ENCODE data around the gene TAF4B. TPM values are rescaled to one million over a fixed set of nuclear protein-coding genes. Genes with fewer than 3 reads are reported as not detected.

Gene TAF4B
- total and polyA plus RNA-seq, 2 of the 8 experiments (the other 6 are each of a cell fraction or from before 2014, with no cell fraction given), result 9.3 to 19.8 TPM

- Histone ChIP-seq H4K8ac (ENCODE audit: extremely low read depth, insufficient read depth, low read length) (no peak overlapping the region), H3K9ac (replicated peaks in 1 of 4; ENCODE audit: extremely low read depth in 1 of 4, low read depth in 3 of 4, low read length in 3 of 4) (no peak overlapping the region), H2AK5ac (ENCODE audit: low read depth, low read length) (no peak overlapping the region), H3K23ac (ENCODE audit: insufficient read length) (no peak overlapping the region), H4K91ac (replicated peaks; ENCODE audit: insufficient read length, low read length) (no peak overlapping the region), H3K4me1 (replicated peaks in 1 of 4; ENCODE audit: control insufficient read depth in 3 of 4, insufficient read depth in 4 of 4, low read length in 3 of 4) (peaks cover 0 to 3% (median 0%) of the 10 kb centered on the region in 4 experiments; a peak in 2 of 7 replicates), H3K9me3 (ENCODE audit: insufficient read depth in 2 of 2, low read depth in 1 of 2, low read length in 1 of 2) (no peaks in the 10 kb centered on the region; a peak in 1 of 4 replicates), H4K20me1 (replicated peaks in 1 of 2; ENCODE audit: control insufficient read depth in 1 of 2, insufficient read depth in 2 of 2, low read length in 2 of 2) (no peaks in the 10 kb centered on the region), H2BK12ac (ENCODE audit: low read depth, low read length) (no peak overlapping the region), H2BK120ac (replicated peaks; ENCODE audit: low read depth, low read length) (no peak overlapping the region), H3K27me3 (replicated peaks in 1 of 4; ENCODE audit: control insufficient read depth in 3 of 4, extremely low read depth in 1 of 4, insufficient read depth in 3 of 4, low read length in 3 of 4) (no peaks in the 10 kb centered on the region), H3K79me1 (ENCODE audit: low read depth, low read length) (no peaks in the 10 kb centered on the region), H2BK15ac (ENCODE audit: low read length) (no peak overlapping the region), H3K79me2 (ENCODE audit: control insufficient read depth in 1 of 2, insufficient read depth in 2 of 2, low read length in 2 of 2) (no peaks in the 10 kb centered on the region), H4K5ac (ENCODE audit: insufficient read length, low read depth, low read length) (no peak overlapping the region), H2AFZ (ENCODE audit: low read length) (no peak overlapping the region), H3K27ac (ENCODE audit: low read depth, low read length) (no peak overlapping the region), H3K4ac (replicated peaks; ENCODE audit: insufficient read length, low read depth, low read length) (no peak overlapping the region), H3K18ac (ENCODE audit: extremely low read depth, low read length) (no peak overlapping the region), H3K4me2 (ENCODE audit: insufficient read depth in 1 of 2, low read depth in 2 of 2, low read length in 2 of 2) (no peak overlapping the region), H3K14ac (ENCODE audit: insufficient read length) (no peak overlapping the region), H3K23me2 (ENCODE audit: low read depth, low read length) (no peaks in the 10 kb centered on the region), H2BK20ac (ENCODE audit: low read length) (no peak overlapping the region), H3K36me3 (ENCODE audit: control insufficient read depth in 2 of 4, insufficient read depth in 4 of 4, low read length in 3 of 4) (no peaks in the 10 kb centered on the region), H3K4me3 (ENCODE audit: extremely low read depth in 1 of 4, insufficient read depth in 2 of 4, low read depth in 3 of 4, low read length in 4 of 4) (no peak overlapping the region), H3K56ac (replicated peaks; ENCODE audit: insufficient read length, low read depth, low read length) (no peak overlapping the region), H2BK5ac (ENCODE audit: low read depth, low read length) (no peak overlapping the region)
- WGBS, 2 experiments (ENCODE audit: extremely low coverage in 1 of 2, insufficient coverage in 1 of 2, insufficient read length in 1 of 2, insufficient replicate concordance in 2 of 2, low coverage in 1 of 2, low lambda C conversion rate in 2 of 2, missing lambda C conversion rate in 1 of 2), result 92% methylated on average over 4 of the region's 4 CpGs; no CpG with 5 or more reads in 1 of the 2 experiments
- FAIRE-seq (no peak), DNase-seq (ENCODE audit: low read depth in 1 of 2, low spot score in 2 of 2) (no peak)
- ChIA-PET POLR2A (ENCODE audit: partially characterized antibody) (interaction anchor here (1.3 to 1.5 kb wide), 2 partner anchors 11 to 25 kb away, joined by 3 read pairs; no protein-coding TSS in a partner anchor), CTCF (ENCODE audit: partially characterized antibody) (interaction anchor here (0.6 to 2.3 kb wide), 6 partner anchors 12 to 56 kb away, joined by 3 to 10 read pairs (median 5); no protein-coding TSS in a partner anchor)
- TF ChIP-seq BCL11A (IDR thresholded peaks at IDR 0.05; ENCODE audit: low read depth in 2 of 2, low read length in 2 of 2) (no peak), RFX5 (IDR thresholded peaks at IDR 0.05; ENCODE audit: borderline replicate concordance, low read depth, low read length) (no peak), TEAD4 (IDR thresholded peaks at IDR 0.05; ENCODE audit: low read depth, low read length) (no peak), HDAC6 (IDR thresholded peaks at IDR 0.05; ENCODE audit: low read depth, low read length) (no peak), POLR2A (IDR thresholded peaks at IDR 0.05; ENCODE audit: control extremely low read depth in 1 of 2, low read depth in 2 of 2, low read length in 2 of 2) (no peak), CTBP2 (IDR thresholded peaks at IDR 0.05; ENCODE audit: borderline replicate concordance, insufficient read depth, insufficient read length, low read length) (no peak), SIRT6 (IDR thresholded peaks at IDR 0.05; ENCODE audit: low read length) (no peak), SP2 (IDR thresholded peaks at IDR 0.05; ENCODE audit: low read length) (no peak), NANOG (IDR thresholded peaks at IDR 0.05; ENCODE audit: insufficient read depth, low read depth, low read length, poor library complexity, severe bottlenecking) (no peak), KDM5A (IDR thresholded peaks at IDR 0.05; ENCODE audit: low read length) (no peak), RBBP5 (IDR thresholded peaks at IDR 0.05; ENCODE audit: borderline replicate concordance, low read depth, low read length) (no peak), JUND (IDR thresholded peaks at IDR 0.05; ENCODE audit: low read length) (no peak), CEBPB (IDR thresholded peaks at IDR 0.05; ENCODE audit: low read depth, low read length) (no peak)
These were observed 213.3 kb downstream of the TAF4B start for GRCh38 chr18:26439537-26439936.
